ENCODE measurements around the gene EFNA5. TPM values are rescaled to one million over a fixed set of nuclear protein-coding genes. Genes with fewer than 3 reads are reported as not detected.

The EFNA5 gene
- total RNA-seq, 6 experiments from 2014 or later: 0.26 TPM; not detected in 5

DNA sequence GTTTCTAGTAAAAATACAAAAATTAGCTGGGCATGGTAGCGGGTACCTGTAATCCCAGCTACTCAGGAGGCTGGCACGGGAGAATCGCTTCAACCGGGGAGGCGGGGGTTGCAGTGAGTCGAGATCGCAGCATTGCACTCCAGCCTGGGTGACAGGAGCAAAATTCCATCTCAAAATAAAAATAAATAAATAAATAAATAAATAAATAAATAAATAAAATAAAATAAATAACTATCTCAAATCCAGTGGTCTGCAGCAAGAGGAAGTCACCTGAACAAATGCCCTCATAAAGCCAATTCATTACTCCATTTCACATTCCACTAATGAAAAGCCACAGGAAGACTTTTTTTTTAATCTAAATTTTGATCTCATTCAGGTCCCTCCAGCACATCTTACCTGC is 114.2 kb downstream of the EFNA5 start:
- Mint-ChIP-seq H3K27ac (no peak overlapping the region; the same call in 1 of the 2 replicates), H3K9me3 (no peaks in the 10 kb centered on the region), H3K4me1 (ENCODE audit: low read depth) (peaks cover 54% of the 10 kb centered on the region), H3K27me3 (ENCODE audit: insufficient read depth) (no peaks in the 10 kb centered on the region), H3K36me3 (ENCODE audit: low read depth) (no peaks in the 10 kb centered on the region), H3K4me3 (peak overlapping the region; percentile 25; the same call in 1 of the 2 replicates)
- DNase-seq: no peak
- TF ChIP-seq CTCF (IDR thresholded peaks at IDR 0.05): no peak

DNA sequence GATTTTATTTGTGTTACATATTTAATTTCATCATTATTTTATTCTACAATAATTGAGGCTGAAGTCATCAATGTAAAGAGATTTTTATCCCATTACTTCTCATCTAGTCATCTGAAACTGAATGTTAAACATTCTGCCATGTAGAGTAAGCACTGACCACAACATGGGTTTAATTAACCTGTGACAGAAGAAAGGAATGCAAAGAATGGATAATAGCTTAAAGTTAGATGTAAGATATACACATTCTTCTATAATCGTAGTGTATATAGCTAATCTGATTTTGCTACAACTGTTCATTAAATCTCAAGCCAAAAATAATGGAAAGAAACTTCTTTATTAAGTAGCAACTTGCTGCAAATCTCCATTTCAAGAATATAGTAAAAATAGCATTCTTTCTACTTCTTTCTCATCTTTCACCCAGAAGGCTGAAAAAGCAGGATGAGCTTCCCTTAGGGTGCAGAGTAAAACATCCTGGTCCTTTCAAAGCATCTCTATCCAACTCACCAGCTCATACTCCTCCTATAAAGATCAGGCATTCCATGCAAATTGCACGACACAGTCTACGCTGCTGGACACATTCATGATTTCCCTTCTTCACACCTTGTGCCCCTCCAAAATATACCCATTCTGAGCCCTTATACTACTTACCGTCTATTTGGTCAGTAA is 115.2 kb downstream of the EFNA5 start:
- no peak for TF ChIP-seq CTCF (IDR thresholded peaks at IDR 0.05)
- no peaks in the 10 kb centered on the region for H3K36me3 Mint-ChIP-seq (ENCODE audit: low read depth)
- no peaks in the 10 kb centered on the region for H3K9me3 Mint-ChIP-seq
- 0 out of 2 replicates have a peak overlapping the region, but pooled peaks have one; percentile 1 for H3K27ac Mint-ChIP-seq
- DNase-seq: peak; percentile 52
- H3K4me1 Mint-ChIP-seq (ENCODE audit: low read depth): peaks cover 54% of the 10 kb centered on the region
- H3K27me3 Mint-ChIP-seq (ENCODE audit: insufficient read depth): no peaks in the 10 kb centered on the region
- no peak overlapping the region; the same call in 1 of the 2 replicates for H3K4me3 Mint-ChIP-seq

- Mint-ChIP-seq H3K4me1 (ENCODE audit: low read depth) (peaks cover 54% of the 10 kb centered on the region), H3K27me3 (ENCODE audit: insufficient read depth) (no peaks in the 10 kb centered on the region), H3K27ac (no peak overlapping the region), H3K36me3 (ENCODE audit: low read depth) (no peaks in the 10 kb centered on the region), H3K9me3 (no peaks in the 10 kb centered on the region), H3K4me3 (no peak overlapping the region)
- no peak for DNase-seq
- no peak for TF ChIP-seq CTCF (IDR thresholded peaks at IDR 0.05)
Measured at GRCh38 chr5:107554776-107555424, 115.8 kb downstream of the EFNA5 start.

DNA sequence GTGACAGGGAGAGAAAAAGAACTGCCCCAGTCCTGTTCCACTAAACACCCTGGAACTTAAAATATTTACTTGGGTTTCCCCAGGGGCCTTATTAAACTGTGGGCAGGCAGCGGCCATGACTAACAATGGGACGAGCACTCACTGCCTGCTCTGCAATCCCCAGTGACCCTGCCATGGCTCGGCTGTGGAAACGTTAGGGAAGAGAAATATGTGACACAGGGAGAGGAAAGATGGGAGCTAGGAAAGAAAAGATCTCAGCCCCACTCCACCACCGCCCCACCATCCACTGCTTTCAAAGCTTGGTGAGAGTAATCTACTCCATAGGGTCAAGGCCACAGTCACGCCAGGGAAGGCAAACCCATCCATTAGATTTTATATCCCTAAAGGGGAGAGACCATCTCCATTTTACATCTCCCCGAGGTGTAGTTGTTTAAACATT is 117.6 kb downstream of the EFNA5 start:
- H3K36me3 Mint-ChIP-seq (ENCODE audit: low read depth): no peaks in the 10 kb centered on the region
- H3K27me3 Mint-ChIP-seq (ENCODE audit: insufficient read depth): no peaks in the 10 kb centered on the region
- no peaks in the 10 kb centered on the region for H3K9me3 Mint-ChIP-seq
- H3K4me3 Mint-ChIP-seq: no peak overlapping the region; the same call in 1 of the 2 replicates
- no peak for TF ChIP-seq CTCF (IDR thresholded peaks at IDR 0.05)
- peak overlapping the region; percentile 59 for H3K27ac Mint-ChIP-seq
- DNase-seq: peak; percentile 40
- peaks cover 58% of the 10 kb centered on the region for H3K4me1 Mint-ChIP-seq (ENCODE audit: low read depth)

DNA sequence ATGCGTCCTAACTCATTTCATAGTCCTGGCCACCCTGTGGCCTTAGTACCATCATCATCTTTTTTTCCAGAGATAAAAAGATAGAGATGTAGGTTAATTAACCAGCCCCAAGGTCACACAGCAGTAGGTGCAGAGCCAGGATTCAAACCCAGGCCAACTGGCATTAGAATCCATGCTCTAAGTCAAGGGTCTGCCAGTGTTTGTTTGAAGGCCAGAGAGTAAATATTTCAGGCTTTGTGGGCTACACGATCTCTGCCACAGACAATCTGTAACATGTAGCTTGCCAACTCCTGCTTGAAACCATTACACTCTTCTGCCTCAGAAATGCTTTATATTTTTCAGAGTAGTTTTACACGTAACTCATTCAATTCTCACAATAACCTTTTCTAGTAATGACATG is 119.6 kb downstream of the EFNA5 start:
- H3K27ac Mint-ChIP-seq: no peak overlapping the region
- no peak for TF ChIP-seq CTCF (IDR thresholded peaks at IDR 0.05)
- no peak for DNase-seq
- peaks cover 39% of the 10 kb centered on the region for H3K4me1 Mint-ChIP-seq (ENCODE audit: low read depth)
- no peaks in the 10 kb centered on the region for H3K27me3 Mint-ChIP-seq (ENCODE audit: insufficient read depth)
- H3K4me3 Mint-ChIP-seq: no peak overlapping the region
- no peaks in the 10 kb centered on the region for H3K36me3 Mint-ChIP-seq (ENCODE audit: low read depth)
- H3K9me3 Mint-ChIP-seq: no peaks in the 10 kb centered on the region
